Cardiac fibroblast (primary cell): ENCODE results near the gene CDH1.
"Not testable (repeated sequence)": the region's sequence is repeated elsewhere in the genome, so short reads cannot be mapped to it uniquely, and the experiment has no call there.

ENCODE experiments used
- DNase-seq, 2 donors: peaks; one replicate each; pipeline versions ENCODE4 v3.0.0 to v3.0.0-alpha.2; 2010; ENCODE audit warnings: low read depth in 2 of 2
- H3K4me3 ChIP-seq, 2 donors: replicated peaks in 1 of 2; 1 replicate in 1 of 2; 2 replicates in 1 of 2; pipeline ENCODE4 v1.5.1; 2011; ENCODE audit warnings: low read depth in 2 of 2, low read length in 2 of 2, mild to moderate bottlenecking in 2 of 2, moderate library complexity in 1 of 2
- TF ChIP-seq, protein P1 (sequence below): IDR thresholded peaks from one replicate; pipeline ENCODE4 v1.5.1; 2011; ENCODE audit warnings: low read depth, mild to moderate bottlenecking, low read length, inconsistent platforms

The CDH1 gene

DNA sequence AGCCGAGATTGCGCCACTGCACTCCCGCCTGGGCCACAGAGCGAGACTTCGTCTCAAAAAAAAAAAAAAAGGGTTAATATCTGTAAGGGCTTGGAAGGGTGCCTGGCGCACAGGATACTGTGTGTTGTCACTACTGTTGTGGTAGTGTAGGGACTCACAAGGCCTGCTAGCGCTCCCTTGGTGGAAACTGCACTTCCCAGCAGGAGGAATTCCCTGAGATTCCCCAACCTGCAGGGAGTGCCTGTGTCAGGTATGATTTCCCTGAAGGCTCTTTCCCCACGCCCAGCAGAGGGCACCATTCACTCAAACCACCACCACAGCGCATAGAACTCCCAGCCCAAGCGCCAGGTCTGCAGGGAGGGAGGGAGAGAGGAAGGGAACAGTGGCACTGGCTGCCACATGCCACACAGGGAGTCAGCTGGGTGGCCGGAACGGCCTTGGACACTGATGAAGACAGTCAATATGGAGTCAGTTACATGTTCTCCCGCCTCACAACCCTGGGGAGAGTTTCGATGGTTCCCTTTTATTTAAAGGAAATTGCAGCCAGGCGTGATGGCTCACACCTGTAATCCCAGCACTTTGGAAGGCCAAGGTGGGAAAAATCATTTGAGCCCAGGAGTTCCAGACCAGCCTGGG is 32.7 kb upstream of the CDH1 start:
- H3K4me3 ChIP-seq = no peak overlapping the region
- DNase-seq = peak; percentile 72 to 73
- TF ChIP-seq, protein P1, sequence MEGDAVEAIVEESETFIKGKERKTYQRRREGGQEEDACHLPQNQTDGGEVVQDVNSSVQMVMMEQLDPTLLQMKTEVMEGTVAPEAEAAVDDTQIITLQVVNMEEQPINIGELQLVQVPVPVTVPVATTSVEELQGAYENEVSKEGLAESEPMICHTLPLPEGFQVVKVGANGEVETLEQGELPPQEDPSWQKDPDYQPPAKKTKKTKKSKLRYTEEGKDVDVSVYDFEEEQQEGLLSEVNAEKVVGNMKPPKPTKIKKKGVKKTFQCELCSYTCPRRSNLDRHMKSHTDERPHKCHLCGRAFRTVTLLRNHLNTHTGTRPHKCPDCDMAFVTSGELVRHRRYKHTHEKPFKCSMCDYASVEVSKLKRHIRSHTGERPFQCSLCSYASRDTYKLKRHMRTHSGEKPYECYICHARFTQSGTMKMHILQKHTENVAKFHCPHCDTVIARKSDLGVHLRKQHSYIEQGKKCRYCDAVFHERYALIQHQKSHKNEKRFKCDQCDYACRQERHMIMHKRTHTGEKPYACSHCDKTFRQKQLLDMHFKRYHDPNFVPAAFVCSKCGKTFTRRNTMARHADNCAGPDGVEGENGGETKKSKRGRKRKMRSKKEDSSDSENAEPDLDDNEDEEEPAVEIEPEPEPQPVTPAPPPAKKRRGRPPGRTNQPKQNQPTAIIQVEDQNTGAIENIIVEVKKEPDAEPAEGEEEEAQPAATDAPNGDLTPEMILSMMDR = peak; percentile 86

DNA sequence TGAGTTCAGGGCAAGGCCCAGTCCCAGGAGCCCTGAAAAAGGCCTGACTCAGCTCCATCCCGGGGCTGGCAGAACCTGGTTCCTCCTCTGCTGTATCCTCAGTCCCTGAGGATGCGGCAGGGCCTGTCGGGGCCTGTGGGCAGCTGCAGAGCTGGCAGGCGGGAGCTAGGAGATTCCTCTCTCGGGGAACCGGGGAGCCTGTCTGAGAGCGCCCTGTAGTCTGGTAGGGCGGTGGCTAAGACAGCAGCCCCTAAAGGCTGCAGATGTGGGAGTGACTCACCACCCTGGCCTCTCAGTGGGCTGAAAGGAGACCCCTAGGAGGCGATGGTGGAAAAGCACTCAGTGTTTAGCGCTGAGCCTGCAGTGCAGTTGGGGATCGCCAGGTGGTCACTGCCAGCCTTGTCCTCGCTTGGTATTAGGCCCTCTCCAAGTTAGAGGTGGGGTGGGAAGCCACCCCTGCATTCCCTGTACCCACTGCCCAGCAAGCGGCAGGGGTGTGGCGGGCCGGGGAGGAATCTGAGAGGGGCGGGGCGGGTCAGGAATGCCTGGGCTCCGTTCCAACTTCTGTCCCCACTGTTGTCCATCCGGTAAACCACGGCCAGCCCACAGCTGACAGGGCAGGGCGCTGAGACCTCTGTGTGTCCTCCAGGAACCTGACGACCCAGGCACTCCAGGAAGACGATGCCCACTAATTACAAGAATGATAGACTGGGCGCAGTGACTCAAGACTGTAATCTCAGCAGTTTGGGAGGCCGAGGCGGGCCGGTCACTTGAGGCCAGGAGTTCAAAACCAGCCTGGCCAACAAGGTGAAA is 29.5 kb upstream of the CDH1 start:
- TF ChIP-seq, protein P1 = peak; percentile 29
- peak; percentile 41 to 46 for DNase-seq
- no peak overlapping the region for H3K4me3 ChIP-seq

DNA sequence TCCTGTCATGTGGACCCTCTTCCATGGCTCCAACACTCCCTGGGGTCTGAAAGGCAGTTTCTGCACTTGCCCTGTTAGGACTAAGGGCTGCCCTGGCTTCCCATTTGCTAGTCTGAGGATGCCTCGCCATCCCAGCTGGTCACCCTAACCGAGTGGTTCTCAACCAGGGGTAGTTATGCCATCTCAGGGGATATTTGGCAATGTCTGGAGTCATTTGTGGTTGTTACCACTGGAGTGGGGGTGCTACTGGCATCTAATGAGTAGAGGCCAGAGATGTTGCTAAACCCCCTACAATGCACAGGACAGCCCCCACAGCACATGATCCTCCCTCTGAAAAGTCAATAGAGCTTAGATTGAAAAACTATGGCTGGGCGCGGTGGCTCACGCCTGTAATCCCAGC is 26.9 kb upstream of the CDH1 start:
- TF ChIP-seq, protein P1 = no peak
- DNase-seq = no peak
- H3K4me3 ChIP-seq = no peak overlapping the region

DNA sequence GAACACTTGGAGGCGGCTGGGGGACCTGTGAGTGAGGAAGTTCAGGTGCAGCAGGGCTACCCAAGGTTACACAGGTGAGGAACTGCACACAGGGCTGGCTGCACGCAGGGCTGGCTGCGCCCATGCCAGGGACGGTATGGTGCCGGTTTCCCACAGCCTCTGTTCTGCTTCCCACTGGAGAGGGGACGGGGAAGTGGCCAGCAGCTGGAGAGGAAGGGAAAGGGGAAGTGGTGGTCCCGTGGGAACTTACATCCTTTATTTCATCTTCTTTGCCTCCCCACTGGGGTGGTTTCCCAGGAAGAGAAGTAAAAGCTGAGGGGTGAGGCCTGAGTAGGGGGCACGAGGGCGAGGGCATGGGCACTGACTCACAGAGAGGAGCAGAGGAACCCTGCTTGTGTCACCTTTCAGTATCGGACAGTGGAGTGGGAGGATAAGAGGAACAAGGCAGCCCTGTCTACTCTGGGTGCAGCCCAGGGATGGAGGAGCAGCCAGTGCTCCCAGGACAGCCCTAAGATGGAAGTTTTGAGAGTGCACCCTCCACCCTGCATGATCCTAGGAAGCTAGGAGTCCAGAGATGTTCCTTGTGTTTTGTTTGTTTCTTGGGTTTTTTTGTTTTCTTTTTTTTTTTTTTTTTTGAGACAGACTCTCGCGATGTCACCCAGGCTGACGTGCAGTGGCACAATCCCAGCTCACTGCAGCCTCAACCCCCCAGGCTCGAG is 25.5 kb upstream of the CDH1 start:
- no peak for DNase-seq
- TF ChIP-seq, protein P1 = no peak
- H3K4me3 ChIP-seq = no peak overlapping the region

- TF ChIP-seq, protein P1 = no peak
- H3K4me3 ChIP-seq = no peak overlapping the region
- no peak for DNase-seq
Observed at GRCh38 chr16:68713361-68713760, 23.7 kb upstream of the CDH1 start.

GRCh38 chr16:68715471-68715870 is 21.6 kb upstream of the CDH1 start:
- no peak for DNase-seq
- no peak overlapping the region for H3K4me3 ChIP-seq
- TF ChIP-seq, protein P1 = no peak

GRCh38 chr16:68716516-68716915 is 20.6 kb upstream of the CDH1 start:
- H3K4me3 ChIP-seq, DNase-seq: not testable (repeated sequence)
